ENCODE measurements around the gene PRND. TPM values are rescaled to one million over a fixed set of nuclear protein-coding genes. Genes with fewer than 3 reads are reported as not detected.
A peak's percentile ranks its signal among the peaks of the same experiment; 100 is the strongest.

Gene PRND
- total and polyA plus RNA-seq, 2 of the 13 experiments (the other 11 are each of a cell fraction or from before 2014, with no cell fraction given), result not detected

DNA sequence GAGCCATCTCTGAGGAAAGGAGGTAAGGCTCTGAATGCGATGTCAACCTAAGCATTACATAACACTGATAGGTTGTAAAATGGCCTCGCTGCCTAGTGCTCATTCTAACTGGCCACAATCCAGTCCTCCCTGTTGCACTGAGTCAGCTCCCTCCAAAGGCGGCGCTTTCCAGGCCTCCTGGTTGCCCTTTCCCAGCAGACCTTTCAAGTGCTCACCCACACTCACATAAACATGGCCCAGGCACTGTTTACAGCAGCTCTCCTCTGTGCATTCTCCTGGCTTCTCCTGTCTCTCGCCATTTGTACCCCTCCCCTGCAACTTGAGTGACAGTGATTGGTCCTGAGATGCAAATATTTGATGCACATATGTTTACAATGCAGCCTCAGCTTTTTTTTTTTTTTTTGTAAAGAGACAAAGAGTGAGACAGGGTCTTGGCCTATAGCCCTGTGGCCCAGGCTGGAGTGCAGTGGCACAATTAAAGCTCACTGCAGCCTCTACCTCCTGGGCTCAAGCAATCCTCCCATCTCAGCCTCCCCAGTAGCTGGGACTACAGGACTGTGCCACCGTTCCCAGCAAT is 36.8 kb upstream of the PRND start (continued):
- TF ChIP-seq, protein P1, sequence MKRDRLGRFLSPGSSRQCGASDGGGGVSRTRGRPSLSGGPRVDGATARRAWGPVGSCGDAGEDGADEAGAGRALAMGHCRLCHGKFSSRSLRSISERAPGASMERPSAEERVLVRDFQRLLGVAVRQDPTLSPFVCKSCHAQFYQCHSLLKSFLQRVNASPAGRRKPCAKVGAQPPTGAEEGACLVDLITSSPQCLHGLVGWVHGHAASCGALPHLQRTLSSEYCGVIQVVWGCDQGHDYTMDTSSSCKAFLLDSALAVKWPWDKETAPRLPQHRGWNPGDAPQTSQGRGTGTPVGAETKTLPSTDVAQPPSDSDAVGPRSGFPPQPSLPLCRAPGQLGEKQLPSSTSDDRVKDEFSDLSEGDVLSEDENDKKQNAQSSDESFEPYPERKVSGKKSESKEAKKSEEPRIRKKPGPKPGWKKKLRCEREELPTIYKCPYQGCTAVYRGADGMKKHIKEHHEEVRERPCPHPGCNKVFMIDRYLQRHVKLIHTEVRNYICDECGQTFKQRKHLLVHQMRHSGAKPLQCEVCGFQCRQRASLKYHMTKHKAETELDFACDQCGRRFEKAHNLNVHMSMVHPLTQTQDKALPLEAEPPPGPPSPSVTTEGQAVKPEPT (CRISPR knock-in tag; IDR thresholded peaks at IDR 0.05; ENCODE audit: low read depth), result no peak
- TF ChIP-seq, protein P2, sequence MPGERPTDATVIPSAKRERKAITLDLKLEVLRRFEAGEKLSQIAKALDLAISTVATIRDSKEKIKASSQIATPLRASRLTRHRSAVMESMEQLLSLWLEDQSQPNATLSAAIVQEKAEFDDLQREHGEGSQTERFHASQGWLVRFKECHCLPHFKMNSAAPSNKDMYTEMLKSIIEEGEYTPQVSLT (CRISPR knock-in tag; IDR thresholded peaks at IDR 0.05; ENCODE audit: borderline replicate concordance, low read depth), result no peak
- TF ChIP-seq SOX5 (CRISPR knock-in tag; IDR thresholded peaks at IDR 0.05; ENCODE audit: borderline replicate concordance) (peak; percentile 31; the same call in 1 of the 2 replicates), ZKSCAN8 (CRISPR knock-in tag; IDR thresholded peaks at IDR 0.05; ENCODE audit: borderline replicate concordance) (0 out of 2 replicates have a peak, but pooled peaks have one; percentile 9), ARNT (IDR thresholded peaks at IDR 0.05) (no peak), SMYD3 (CRISPR knock-in tag; IDR thresholded peaks at IDR 0.05) (no peak), RCOR2 (CRISPR knock-in tag; IDR thresholded peaks at IDR 0.05) (peak; percentile 41; the same call in 1 of the 2 replicates), PHF5A (CRISPR knock-in tag; IDR thresholded peaks at IDR 0.05; ENCODE audit: low read depth, unreplicated experiment) (no peak), CHD4 (IDR thresholded peaks at IDR 0.05; ENCODE audit: borderline replicate concordance, low read length) (no peak), NCOA2 (CRISPR knock-in tag; IDR thresholded peaks at IDR 0.05) (peak; percentile 8; the same call in 1 of the 2 replicates), U2AF1 (optimal IDR thresholded peaks at IDR 0.05; ENCODE audit: low read depth, low read length) (no peak), SSRP1 (CRISPR knock-in tag; IDR thresholded peaks at IDR 0.05) (no peak), ZNF878 (CRISPR knock-in tag; IDR thresholded peaks at IDR 0.05) (no peak), CBX2 (IDR thresholded peaks at IDR 0.05; ENCODE audit: low read depth, low read length) (no peak), CBX2 (CRISPR knock-in tag; IDR thresholded peaks at IDR 0.05; ENCODE audit: low read depth) (no peak; the same call in 1 of the 2 replicates), ZNF83 (CRISPR knock-in tag; IDR thresholded peaks at IDR 0.05; ENCODE audit: borderline replicate concordance) (no peak), CENPT (CRISPR knock-in tag; IDR thresholded peaks at IDR 0.05; ENCODE audit: low read depth) (no peak), THYN1 (CRISPR knock-in tag; IDR thresholded peaks at IDR 0.05; ENCODE audit: borderline replicate concordance, low read depth) (no peak), TEAD3 (CRISPR knock-in tag; optimal IDR thresholded peaks at IDR 0.05; ENCODE audit: borderline replicate concordance) (peak; percentile 56)
- TF ChIP-seq, protein P3, sequence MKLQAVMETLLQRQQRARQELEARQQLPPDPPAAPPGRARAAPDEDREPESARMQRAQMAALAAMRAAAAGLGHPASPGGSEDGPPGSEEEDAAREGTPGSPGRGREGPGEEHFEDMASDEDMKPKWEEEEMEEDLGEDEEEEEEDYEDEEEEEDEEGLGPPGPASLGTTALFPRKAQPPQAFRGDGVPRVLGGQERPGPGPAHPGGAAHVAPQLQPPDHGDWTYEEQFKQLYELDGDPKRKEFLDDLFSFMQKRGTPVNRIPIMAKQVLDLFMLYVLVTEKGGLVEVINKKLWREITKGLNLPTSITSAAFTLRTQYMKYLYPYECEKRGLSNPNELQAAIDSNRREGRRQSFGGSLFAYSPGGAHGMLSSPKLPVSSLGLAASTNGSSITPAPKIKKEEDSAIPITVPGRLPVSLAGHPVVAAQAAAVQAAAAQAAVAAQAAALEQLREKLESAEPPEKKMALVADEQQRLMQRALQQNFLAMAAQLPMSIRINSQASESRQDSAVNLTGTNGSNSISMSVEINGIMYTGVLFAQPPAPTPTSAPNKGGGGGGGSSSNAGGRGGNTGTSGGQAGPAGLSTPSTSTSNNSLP (IDR thresholded peaks at IDR 0.05; ENCODE audit: low read depth, low read length), result no peak
- TF ChIP-seq, protein P4, sequence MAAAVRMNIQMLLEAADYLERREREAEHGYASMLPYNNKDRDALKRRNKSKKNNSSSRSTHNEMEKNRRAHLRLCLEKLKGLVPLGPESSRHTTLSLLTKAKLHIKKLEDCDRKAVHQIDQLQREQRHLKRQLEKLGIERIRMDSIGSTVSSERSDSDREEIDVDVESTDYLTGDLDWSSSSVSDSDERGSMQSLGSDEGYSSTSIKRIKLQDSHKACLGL (CRISPR knock-in tag; IDR thresholded peaks at IDR 0.05), result no peak
- TF ChIP-seq, protein P5, sequence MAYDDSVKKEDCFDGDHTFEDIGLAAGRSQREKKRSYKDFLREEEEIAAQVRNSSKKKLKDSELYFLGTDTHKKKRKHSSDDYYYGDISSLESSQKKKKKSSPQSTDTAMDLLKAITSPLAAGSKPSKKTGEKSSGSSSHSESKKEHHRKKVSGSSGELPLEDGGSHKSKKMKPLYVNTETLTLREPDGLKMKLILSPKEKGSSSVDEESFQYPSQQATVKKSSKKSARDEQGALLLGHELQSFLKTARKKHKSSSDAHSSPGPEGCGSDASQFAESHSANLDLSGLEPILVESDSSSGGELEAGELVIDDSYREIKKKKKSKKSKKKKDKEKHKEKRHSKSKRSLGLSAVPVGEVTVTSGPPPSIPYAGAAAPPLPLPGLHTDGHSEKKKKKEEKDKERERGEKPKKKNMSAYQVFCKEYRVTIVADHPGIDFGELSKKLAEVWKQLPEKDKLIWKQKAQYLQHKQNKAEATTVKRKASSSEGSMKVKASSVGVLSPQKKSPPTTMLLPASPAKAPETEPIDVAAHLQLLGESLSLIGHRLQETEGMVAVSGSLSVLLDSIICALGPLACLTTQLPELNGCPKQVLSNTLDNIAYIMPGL (CRISPR knock-in tag; IDR thresholded peaks at IDR 0.05; ENCODE audit: borderline replicate concordance in 1 of 2, low read depth in 1 of 2), result no peak
- TF ChIP-seq, protein P6, sequence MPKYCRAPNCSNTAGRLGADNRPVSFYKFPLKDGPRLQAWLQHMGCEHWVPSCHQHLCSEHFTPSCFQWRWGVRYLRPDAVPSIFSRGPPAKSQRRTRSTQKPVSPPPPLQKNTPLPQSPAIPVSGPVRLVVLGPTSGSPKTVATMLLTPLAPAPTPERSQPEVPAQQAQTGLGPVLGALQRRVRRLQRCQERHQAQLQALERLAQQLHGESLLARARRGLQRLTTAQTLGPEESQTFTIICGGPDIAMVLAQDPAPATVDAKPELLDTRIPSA (CRISPR knock-in tag; IDR thresholded peaks at IDR 0.05; ENCODE audit: borderline replicate concordance), result no peak

Data from HepG2 (cell line).